Inferior parietal cortex (tissue), 1 donor: ENCODE results near the gene GLB1L2.

Source experiments
- DNase-seq: peaks from one replicate; pipeline ENCODE4 v3.0.0-alpha.2; 2016; ENCODE audit errors: extremely low spot score

The GLB1L2 gene

DNA sequence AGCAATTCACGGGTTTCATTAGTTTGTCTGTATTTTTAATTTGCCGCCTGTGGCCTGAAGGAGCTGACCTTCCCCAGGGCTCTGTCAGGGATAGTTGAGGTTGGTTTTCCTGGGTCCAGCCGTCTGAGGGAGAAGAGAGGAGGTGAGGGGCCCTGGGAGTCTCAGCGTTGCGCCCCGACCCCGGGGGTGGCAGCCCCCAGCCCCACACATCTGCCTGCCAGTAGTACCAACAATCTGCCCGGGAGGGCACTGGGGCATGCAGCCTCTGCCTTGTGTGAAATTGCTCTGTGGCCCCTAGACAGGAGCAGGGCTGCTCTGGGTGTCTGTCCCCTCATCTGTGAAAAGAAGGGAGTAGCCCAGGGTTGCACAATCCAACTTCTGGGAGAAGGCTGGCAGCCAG is 73.6 kb downstream of the GLB1L2 start:
- DNase-seq = no peak

DNA sequence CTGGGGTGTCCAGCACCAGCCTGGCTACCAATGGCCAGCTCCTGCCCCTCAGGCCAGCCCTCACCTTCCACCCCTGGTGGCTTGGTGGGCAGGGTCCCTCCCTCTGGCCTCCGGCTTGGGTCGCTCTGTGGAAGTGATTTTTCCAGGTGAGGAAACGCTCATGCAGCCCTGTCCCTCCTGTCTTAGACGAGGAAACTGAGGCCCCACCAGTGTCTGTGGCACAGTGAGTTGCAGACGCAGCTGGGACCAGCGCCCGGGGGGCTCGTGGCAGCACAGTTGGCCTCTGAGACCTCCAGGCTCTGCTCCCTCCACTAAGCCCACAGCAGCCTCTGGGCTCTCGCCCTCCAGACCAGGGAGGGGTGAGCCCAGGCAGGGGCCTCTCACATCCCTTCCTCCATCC is 74.1 kb downstream of the GLB1L2 start:
- no peak for DNase-seq

DNA sequence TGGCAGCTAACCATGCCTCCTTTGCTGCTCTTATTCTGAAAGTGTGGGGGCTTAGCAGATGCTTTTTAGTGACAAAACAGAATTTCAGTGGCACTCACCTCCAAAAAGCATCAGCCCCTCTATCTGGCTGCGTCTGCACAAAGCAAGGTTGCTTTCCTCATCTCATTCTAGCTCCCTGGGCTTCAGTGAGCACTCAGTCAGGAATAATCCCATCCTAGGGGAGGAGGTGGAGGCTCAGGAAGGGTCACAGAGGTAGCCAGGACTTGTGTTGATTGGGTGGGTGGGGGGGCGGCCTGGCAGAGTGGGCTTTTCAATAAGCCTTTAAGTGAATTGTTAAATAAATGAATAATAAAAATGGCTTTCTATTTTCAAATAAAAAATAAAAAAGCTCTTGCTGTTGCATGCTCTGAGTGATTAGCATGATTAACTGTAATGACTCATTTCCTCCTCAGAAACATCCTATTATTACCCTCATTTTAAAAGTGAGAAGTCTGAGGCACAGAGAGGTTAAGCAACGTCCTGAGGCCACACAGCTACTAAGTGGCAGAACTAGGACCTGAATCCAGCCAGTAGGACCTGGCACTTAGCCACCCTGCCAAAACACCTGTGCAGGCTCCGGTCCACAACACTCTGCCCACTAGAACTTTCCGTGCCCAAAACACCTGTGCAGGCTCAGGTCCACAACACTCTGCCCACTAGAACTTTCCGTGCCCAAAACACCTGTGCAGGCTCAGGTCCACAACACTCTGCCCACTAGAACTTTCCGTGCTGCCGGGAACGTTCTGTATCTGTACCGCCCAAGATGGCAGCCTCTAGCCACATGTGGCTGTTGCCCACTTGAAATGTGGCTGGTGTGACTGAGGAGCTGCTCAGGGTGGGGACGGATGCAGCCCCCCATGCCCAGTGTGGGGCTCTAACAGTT is 74.7 kb downstream of the GLB1L2 start:
- DNase-seq = no peak

DNA sequence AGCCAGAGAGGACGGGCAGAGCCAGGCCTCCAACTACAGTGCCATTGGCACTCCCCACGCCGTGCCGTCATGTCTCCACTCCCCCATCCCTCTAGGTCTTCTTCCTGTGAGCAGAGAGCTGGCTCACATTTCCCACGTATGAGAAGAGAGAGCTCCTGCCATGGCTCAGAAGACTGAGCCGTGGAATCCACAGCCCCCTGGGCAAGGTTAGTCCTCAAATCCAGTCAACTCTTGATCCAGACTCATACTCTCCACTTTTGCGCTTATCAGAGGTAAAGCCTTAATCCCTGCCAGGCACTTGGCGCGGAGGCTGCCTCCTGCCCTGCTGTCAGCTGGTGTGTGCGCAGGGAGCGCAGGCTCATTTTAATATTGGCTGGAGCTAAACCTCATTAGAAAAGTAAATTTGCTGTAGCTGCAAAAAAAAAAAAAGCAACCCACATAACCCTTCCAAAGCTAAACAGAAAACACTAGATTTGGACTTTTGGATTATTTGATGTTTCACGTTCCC is 75.6 kb downstream of the GLB1L2 start:
- DNase-seq = peak; percentile 44

DNA sequence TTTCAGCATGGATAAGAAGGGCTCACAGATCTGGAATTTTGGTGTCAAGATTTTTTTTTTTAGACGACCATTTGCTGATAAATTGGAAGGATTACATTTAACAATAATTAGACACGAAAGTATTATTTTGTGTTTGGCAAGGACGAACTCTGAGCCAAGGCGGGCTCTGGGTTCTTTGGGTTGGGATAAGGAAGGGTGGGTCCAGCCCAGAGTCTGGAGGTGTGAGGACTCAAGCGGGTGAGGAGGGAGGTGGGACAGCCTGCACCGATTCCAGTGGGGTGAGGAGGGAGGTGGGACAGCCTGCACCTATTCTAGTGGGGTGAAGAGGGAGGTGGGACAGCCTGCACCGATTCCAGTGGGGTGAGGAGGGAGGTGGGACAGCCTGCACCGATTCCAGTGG is 76.1 kb downstream of the GLB1L2 start:
- no peak for DNase-seq

DNA sequence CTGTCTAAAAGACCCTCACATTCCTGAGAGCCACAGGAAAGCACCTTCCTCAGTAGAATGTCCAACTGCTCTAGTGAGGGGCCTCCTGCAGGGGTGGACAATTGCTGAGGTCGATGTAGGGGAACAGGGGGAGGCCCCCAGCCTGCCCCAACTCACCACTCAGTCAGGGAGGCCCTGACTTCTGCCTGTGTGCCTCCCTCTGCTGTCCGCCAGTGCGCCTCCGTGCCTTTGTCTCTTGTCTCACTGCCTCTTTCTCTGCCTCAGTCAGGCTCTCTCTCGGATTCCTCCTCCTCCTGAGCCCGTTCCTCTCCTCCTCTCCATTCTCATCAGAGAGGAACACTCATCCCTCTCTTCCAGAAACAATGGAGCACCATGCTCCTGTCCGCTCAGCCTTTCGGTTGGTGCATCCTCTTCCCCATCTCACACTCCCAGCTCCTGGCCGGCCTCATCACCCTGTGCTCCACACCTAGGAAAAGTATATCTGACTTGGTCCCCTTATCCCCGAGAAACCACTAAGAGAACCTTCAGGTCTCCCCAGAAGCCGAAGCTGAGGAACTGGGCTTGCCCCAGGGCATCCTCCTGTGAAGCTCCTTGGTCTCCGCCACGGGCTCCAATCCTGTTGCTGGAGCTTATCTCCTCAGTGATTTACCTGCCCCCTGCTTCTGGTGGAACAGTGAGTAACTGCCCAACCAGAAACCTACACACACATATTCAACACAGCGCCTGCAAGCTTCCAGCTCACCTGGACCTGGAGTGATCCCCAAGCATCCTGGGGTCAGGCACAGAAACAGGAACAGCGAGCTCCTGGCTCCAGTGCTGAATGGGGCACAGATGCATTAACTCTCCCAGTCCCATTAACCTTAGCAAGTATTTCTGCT is 78.0 kb downstream of the GLB1L2 start:
- DNase-seq = no peak

DNA sequence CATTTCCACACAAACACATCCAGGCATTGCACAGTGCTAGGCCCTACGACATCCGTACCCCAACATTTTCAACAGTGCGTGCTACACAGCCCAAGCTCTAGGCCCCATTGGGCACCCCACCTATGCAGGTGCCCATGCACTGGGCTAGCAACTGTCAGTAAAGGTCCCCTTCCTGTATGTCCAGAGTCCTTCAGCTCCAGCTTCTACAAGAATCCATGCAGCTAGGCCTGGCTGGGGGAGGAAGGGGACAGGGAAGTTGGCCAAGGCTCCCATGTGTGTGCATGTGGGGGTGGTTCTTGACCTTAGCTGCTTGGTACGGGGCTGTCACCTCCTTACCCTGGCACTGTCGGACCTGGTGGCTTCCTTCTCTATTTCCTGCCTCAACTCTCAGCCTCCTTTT is 79.0 kb downstream of the GLB1L2 start:
- DNase-seq = no peak

DNA sequence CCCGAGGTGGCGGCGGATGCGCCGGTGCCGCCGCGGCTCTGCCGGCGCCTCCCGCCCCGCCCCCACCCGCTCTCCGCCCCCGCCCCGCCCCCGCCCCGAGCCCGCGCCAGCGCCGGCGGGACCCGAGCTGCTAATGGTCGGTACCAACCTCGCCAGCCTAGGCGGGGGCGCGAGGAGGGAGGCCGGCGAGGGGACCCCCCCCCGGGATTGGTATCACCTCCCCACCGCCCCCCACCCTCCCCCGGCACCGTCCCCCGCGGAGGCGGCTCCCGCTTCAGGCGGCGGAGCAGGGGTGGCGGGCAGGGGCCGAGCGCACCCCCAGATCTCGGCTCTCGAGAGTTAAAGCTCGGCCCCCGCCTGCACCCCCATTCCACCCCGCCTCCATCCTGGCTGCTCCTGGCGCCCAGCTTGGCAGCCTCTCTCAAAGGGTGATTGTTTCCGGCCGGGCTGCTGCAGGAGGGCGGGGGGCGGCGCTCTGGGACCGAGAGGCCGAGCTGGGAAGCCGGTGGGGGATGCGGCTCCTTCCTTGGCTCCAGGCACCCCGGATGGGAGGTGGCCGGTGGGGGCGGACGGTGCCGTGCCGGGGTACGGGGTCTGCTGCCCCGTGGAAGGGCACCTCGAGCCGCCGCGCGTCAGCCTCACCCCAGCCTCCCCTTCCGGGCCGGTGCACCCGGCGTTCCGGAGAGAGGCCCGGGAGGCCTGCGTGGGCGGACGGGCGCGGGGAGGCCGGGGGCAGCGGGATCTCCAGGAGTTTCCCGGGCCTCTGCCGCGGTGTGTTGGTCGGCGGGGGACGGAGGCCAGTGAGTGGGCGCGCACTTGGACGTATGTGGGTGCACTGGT is 80.6 kb downstream of the GLB1L2 start, which contains the start of gene B3GAT1:
Gene B3GAT1 (minus strand): TSS at position 40 of the 840 bp plus-strand sequence. CDS start 24,583 bp downstream, outside the sequence.
- no peak for DNase-seq

DNA sequence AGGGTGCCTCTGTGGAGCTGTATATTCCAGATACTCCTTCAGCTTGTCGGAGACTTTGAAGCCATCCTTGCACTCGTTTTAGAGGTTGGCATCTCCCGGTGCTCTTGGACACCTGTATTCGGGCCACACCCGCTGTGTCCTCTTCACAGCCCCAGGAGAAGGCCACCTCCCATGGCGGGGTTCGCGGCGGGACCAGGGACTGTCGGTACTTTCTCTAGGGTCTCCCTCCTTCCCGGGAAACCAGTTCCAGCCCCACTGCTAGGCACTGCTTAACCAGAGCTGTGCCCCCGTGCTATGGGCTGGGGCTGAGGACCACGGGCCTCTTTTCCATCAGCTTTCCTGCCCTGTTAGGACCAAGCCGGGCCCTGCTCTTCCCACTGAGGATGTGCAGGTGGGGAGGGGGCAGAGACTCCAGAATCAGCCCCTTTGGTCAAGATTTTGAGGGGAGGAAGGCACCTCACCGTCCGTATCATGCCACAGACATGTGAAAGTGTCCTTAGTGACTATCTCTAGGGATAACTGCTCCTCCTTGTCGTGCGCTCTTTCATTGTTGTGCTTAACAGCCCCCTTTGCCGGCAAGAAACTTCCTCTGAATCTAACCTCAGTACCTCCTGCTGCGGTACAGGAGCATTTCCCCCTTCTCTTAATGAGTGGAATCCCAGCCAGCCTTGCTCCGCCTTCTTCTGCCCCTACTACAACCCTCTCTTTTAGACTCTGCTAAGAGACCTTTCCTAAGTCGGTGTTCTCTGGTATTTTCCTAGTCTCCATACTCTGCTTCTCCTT is 81.4 kb downstream of the GLB1L2 start:
- no peak for DNase-seq

DNA sequence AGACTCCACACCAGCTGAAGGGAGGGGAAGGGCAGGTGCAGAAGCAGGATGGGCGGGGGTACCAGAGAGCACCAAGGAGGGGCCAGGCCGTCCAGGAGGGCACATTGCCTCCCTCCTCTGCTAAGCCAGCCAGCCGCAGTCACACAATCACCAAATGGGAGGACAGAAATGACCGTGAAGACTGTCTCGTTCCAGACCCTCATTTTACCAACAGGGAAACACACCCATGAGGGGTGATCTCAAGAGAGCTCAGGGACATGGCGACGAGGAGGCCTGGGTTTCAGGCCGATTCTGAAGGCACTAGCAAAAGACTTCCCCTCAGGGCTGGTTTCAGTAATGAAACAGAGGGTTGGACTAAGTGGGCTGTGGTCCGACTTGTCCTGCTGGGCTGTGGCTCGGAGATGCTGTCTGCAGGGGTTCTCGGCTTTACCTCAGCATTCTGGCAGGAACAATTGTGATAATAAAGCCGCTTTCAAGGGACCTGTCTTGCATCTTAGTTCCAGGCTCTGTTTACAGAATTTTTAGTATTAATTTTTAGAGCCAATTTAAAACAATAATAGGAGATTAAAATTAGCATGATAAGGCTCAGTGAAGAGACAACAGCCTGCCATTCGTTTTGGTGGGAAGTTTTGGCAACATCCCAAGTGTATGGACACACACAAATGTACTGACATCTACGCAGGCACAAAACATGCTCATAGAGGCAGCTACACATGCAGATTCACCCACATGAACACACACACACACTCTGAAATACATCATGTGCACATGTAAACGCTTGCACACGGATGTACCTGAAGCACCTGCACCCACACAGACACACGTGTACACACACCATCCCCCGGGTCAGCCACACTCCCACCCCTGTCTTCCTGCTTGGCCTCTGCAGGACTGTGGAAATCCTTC is 82.3 kb downstream of the GLB1L2 start:
- DNase-seq = no peak

DNA sequence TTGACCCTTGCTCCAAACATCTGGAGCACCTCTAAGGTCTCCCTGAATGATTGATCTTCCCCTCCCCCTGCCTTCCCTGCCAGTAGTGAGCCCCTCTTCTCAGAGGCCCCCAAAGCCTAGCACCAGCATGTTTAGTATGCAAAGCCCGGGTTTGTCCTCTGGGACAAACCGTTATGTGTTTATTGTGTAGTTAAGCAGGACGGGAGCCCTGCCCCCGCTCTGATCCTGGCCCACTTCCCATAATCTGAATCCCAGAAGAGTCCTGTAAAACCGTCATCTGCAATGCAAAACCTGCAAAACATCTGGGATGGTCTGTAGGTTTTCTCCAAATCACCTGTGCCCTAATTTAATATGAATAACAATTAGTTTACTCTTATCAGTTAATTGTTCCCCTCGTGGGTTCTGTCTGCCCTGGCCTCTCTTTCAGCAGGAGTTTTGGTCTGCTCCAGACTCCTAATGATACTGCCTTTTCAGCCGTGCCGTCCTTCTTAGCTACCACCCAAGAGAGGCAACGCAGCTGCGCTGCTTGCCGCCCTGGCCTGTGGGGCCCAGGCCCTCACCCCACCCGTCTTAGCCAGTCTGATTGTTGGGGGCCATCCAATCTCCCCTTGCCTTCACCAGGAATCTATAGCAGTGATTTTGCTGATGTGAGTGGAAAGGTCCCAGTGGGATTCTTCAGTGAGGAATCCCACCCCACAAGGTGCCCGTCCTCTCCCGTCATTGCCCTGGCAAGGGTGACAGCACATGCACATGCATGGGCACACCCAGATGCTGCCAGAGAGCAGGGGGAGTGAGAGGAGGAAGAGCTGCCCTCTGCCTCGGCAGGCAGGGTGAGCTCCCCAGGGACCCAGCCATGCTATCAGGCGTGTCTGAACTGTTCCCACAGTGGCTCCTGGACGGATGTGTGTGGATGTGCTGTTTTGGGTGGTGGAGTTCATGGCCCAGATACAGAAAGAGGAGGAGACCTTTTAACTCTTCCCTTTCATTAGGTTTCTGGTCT is 83.3 kb downstream of the GLB1L2 start:
- DNase-seq = no peak

DNA sequence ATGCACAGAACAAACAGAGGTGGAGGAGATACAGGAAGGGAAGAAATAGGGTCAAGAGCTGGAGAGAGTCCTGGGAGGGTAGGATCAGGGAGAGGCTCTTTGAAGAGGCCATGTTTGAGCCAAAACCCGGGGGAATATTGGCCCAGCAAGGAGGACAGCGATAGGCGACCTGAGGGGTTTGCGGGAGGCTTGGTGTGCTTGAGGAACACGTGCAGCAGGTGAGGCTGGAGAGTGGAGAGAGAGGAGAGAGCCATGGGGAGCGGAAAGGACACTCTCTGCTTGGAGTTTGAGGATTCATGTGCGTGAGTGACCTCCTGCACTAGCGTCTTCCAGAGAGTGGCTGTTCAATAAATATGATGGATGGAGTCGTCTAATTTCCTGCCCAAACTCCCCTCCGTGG is 84.9 kb downstream of the GLB1L2 start:
- no peak for DNase-seq

DNA sequence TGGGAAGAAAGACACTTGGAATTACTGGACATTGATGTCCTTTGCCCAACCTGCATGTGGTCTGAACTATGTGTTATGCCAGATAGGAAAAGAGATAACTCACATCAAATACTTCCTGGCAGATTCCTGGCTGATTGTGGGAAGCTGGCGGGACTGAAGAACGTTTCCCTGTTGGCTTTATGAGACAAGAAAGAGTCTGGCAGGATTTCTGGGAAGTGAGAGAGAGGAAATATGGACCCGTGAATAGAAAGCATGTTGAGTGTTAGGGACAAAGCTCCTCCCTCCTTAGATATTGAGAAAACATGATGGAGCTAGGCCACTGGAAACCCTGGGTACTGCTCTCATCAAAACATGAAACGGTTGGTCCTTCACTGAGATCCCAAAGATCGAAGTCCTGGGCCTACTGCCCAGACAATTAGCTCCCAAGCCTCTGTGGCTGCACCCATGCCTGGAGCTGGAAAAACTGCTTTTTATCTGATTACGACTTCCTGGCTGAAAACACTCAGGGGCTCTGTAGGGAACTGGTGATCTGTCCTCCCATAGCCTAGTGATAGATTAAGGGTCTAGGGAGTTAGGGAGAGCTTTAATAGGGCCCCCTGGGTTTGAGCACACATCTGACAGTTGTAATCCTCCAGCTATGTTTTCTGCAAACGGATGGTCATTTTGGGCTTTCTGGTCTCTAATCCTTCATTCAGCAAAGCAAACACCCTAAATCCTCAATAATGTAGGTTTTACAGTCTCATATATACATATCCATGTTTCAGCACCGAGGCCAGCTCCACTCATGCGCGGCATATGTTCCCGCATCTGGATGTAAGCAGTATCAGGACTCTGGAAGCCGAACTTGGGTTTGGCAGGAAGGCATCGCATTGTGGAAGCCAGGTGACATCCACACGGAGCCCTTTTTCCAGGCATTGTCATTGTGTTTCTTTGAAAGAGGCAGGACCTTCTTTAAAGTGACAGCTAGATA is 86.4 kb downstream of the GLB1L2 start:
- DNase-seq = no peak

DNA sequence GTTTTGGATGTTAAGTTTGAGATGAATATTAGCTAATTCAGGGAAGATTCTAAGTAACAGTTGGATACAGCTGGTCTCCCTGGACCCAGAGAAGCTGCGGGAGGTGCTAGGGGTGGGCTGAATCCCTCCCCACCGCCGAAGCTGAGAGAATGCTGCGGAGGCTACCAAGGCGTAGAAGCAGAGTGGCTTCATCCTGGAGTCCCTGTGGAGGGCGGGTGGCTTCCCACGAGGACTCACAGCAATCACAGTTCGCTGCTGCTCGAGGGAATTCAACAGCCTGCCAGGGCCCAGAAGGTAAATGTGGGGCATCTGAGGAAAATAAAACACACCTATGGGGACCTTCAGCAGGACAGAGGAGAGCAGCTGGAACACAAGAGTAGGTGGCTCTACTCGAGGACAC is 91.3 kb downstream of the GLB1L2 start:
- DNase-seq = no peak

DNA sequence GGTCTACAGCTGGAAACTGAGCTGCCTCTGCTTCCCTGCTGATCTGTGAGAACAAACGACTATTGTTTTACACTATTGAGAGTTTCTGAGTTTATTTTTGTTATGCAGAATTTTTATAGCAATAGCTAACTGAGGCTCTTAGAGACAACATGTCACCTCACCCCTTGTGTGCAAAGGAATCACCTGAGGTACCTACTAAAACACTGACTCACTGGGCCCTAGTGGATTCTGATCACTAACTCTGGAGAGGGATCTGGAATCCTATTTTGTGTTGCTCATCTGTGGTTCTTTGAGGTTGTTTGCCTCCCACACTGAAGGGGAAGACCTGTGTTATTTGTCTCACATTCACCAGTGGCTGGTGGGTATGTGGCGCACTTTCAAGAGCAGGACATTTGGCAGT is 93.6 kb downstream of the GLB1L2 start:
- no peak for DNase-seq
